ENCODE measurements around the gene C6orf136.
"Not testable (repeated sequence)": the region's sequence is repeated elsewhere in the genome, so short reads cannot be mapped to it uniquely, and the experiment has no call there.

Gene C6orf136

GRCh38 chr6:30657454-30657853 is 10.5 kb downstream of the C6orf136 start:
- peaks cover 64% of the 10 kb centered on the region for H3K36me3 Mint-ChIP-seq (ENCODE audit: low read depth)
- no peaks in the 10 kb centered on the region for H3K4me1 Mint-ChIP-seq
- no peak overlapping the region for H3K4me3 Mint-ChIP-seq
- H3K27me3 Mint-ChIP-seq (ENCODE audit: low read depth): no peaks in the 10 kb centered on the region
- peak overlapping the region in 2 of 3 experiments; percentile 12 to 50 for H3K27ac Mint-ChIP-seq
- TF ChIP-seq CTCF (IDR thresholded peaks at IDR 0.05; ENCODE audit: unreplicated experiment in 3 of 3): no peak
- no peaks in the 10 kb centered on the region for H3K9me3 Mint-ChIP-seq

GRCh38 chr6:30657922-30658321 is 11.0 kb downstream of the C6orf136 start:
- not testable (repeated sequence) for H3K4me1 Mint-ChIP-seq; H3K4me3 Mint-ChIP-seq; H3K27me3 Mint-ChIP-seq (ENCODE audit: low read depth); H3K9me3 Mint-ChIP-seq
- Mint-ChIP-seq H3K27ac (peak overlapping the region in 1 of 3 experiments; percentile 50), H3K36me3 (ENCODE audit: low read depth) (peaks cover 64% of the 10 kb centered on the region)

DNA sequence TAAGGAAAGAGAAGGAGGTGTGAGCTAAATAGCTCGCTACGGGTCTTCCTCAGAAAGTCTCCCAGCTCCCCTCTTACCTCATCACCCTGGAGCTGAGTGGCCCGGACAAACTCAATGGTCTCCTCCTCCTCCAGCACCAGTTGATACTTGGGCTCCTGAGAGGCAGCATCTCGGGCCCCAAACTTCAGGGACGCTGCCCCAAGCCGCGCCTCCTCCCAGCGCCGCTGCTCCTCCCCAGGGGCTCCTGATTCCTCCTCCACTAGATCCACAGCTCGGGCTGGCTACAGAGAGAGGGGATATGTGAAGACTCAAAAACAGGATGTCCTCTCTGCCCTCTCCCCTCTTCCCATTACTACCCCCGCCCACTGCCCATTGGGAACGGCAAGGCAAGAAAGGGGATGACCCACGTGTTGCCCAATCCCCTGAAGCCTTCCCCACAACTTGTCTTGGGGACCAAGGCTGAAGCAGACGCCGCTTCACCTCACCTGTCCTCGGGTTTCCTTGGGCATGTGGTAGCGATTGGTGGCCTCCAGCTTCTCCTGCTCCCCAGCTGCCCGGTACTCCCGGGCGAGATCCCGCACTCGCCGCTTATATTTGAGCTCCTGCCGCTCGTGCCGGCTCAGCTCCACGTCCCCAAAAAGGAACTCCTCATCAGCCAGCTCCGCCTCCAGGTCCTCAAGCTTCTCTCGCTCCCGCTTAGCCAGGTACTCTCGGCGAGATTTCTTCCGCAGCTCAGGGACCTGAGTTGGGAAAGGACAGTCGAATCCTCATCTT is 18.2 kb downstream of the C6orf136 start:
- no peaks in the 10 kb centered on the region for H3K9me3 Mint-ChIP-seq

DNA sequence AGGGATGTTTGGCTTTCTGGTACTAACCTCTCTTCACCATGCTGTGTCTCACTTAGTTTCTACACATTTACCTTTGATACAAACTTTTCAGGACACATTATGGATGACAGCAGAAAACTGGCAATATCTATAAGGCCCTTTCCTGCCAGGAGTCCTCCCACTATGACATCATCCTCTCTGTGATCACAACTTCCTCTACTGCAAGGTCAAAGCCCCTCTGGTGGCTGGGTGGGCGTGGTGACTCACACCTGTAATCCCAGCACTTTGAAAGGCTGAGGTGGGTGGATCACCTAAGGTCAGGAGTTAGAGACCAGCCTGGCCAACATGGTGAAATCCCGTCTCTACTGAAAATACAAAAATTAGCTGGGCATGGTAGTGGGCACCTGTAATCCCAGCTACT is 19.4 kb downstream of the C6orf136 start:
- not testable (repeated sequence) for H3K27me3 Mint-ChIP-seq (ENCODE audit: low read depth); H3K27ac Mint-ChIP-seq; H3K4me1 Mint-ChIP-seq; H3K9me3 Mint-ChIP-seq; H3K4me3 Mint-ChIP-seq
- peaks cover 66% of the 10 kb centered on the region for H3K36me3 Mint-ChIP-seq (ENCODE audit: low read depth)

More for the DNA sequence above, 18.2 kb downstream of the C6orf136 start:
- Mint-ChIP-seq H3K4me3 (no peak overlapping the region), H3K4me1 (no peaks in the 10 kb centered on the region), H3K27ac (no peak overlapping the region), H3K36me3 (ENCODE audit: low read depth) (peaks cover 59% of the 10 kb centered on the region), H3K27me3 (ENCODE audit: low read depth) (no peaks in the 10 kb centered on the region)
- TF ChIP-seq CTCF (IDR thresholded peaks at IDR 0.05; ENCODE audit: unreplicated experiment in 3 of 3): no peak

DNA sequence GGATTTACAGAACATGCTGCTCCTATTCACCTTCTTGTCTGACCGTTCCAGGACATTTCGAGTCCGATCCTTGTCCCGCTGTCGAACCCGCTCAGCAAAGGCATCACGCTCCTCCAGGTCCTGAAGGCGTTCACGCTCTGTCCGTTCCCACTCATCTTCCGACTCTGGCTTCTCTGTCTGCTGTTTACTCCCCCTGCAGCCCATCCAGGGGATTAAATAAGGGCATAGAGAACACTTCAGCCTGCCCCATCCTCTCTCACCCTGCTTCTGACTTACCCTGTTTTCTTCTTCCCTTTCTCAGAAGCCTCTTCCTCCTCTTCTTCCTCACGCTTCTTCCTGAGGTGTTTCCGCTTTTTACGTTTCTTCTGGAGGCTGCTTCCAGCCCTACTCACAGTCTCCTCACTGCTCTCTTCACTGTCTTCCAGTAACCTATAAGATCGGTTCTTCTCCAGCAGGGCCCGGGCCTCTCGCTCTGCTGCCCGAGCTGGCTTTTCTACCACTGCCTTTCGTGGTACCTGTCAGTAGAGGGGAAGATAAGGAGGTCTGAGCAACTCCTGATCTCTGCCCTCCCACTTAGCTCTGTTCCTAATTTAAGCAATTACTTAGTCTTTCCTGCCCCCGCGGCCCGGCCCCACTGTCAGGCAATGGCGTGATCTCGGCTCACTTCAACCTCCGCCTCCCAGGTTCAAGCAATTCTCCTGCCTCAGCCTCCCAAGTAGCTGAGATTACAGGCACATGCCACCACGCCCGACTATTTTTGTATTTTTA is 24.0 kb downstream of the C6orf136 start:
- H3K27ac Mint-ChIP-seq: no peak overlapping the region
- peaks cover 36% of the 10 kb centered on the region for H3K36me3 Mint-ChIP-seq (ENCODE audit: low read depth)
- H3K9me3 Mint-ChIP-seq: no peaks in the 10 kb centered on the region
- TF ChIP-seq CTCF (IDR thresholded peaks at IDR 0.05; ENCODE audit: unreplicated experiment in 3 of 3): peak in 2 of 3 experiments; percentile 15 to 23
- H3K27me3 Mint-ChIP-seq (ENCODE audit: low read depth): no peaks in the 10 kb centered on the region
- H3K4me3 Mint-ChIP-seq: peak overlapping the region; percentile 79 to 82 (median 80)
- peaks cover 10% of the 10 kb centered on the region for H3K4me1 Mint-ChIP-seq

DNA sequence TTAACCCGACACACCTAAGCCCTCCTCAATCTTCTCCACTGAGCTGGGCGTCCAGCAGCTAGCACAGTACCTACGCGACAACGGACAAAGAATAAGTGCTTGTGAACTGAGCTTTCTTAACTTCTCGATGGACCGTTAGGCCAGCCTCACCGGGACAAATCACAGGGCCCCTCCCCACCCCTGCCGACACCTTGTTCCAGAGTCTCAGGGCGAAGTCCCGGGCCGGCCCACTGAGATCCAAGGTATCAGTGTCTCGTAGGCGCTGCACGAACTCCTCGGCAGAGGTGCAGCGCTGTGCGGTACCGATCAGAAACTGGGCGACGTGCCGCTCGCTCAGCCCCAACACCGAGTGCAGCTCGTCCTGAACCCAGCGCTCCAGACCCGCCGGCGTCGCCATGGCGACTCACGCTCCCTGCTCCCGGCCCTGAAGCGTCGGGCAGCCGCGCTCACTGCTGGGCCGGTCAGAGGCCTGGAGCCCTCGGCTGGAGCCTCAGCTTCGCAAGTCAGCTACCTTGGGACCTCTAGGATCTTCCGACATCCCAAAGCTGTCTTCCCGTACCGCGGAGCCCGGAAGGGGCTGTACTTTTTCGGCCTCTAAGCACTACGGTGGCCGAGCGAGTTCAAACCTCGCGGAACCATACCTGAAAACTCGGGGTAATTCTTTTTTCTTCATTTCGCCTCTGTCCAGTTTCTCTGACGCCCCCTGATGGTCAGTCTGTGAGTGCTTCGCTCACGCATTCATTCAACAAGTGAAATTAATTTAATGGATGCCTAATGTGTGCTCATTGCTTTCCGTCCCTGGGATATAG is 25.7 kb downstream of the C6orf136 start, which contains the start of gene DHX16:
DHX16 (minus strand) TSS at position 562 of the 809 bp plus-strand sequence; CDS start at position 397, 165 bp downstream.
- Mint-ChIP-seq H3K36me3 (ENCODE audit: low read depth) (peaks cover 37% of the 10 kb centered on the region), H3K9me3 (no peaks in the 10 kb centered on the region), H3K27ac (peak within 1 kb of the TSS; percentile 0 to 20 (median 14)), H3K27me3 (ENCODE audit: low read depth) (no peaks in the 10 kb centered on the region), H3K4me1 (peaks cover 10% of the 10 kb centered on the region), H3K4me3 (peak within 1 kb of the TSS; percentile 80 to 86 (median 83))
- TF ChIP-seq CTCF (IDR thresholded peaks at IDR 0.05; ENCODE audit: unreplicated experiment in 3 of 3): peak; percentile 76 to 91 (median 80)
